Measurements from ENCODE around the gene EIF2AK3.
"Not testable (repeated sequence)": the region's sequence is repeated elsewhere in the genome, so short reads cannot be mapped to it uniquely, and the experiment has no call there.

Gene EIF2AK3

GRCh38 chr2:88591698-88592097 lies 35.6 kb downstream of the EIF2AK3 start:
- DNase-seq = no peak

GRCh38 chr2:88590998-88591613 lies 36.2 kb downstream of the EIF2AK3 start:
- peak; percentile 63 for DNase-seq

DNA sequence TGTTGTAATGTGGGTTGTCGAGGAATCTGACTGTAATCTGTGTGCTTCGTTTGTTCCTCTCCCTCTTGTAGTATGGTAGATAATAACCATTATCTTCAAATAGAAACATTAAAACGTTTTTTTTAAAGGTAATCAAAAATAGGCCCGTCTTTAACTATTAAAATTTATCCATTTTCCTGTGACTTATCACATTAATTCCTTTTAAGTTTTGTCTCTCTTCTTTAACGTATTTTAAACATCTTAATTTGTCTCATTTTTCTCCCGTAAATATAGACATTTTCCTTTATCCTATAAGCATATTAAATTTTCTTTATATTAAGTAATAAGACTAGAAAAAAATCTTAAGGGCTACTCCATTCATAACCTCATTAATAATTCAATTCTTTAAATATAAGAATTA lies 41.3 kb downstream of the EIF2AK3 start:
- no peak for DNase-seq

- DNase-seq = no peak
Measured at GRCh38 chr2:88582030-88582429, 45.2 kb downstream of the EIF2AK3 start.

DNA sequence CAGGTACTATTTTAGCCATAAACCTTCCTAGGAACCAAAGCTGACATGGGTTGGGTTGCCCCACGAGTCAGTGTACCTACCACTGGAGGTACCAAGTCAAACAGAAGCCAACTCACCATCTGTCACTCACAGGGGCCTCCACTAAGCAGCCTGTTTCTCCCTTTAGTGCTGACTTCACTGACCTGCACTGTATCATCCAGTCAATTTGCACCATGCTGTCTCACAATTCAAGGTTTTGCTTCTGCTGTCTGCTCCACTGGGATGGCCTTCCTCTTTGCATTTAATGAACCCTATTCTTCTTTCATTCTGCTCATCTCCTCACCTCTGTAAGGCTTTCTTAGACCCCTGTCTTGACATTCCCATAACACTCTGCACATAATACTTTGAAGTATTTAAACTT lies 47.2 kb downstream of the EIF2AK3 start:
- DNase-seq = no peak

- DNase-seq = no peak
Measured at GRCh38 chr2:88575630-88576029, 51.6 kb downstream of the EIF2AK3 start.

GRCh38 chr2:88575051-88575450 lies 52.2 kb downstream of the EIF2AK3 start:
- peak; percentile 13 for DNase-seq

GRCh38 chr2:88574445-88574844 lies 52.8 kb downstream of the EIF2AK3 start:
- DNase-seq = no peak

DNA sequence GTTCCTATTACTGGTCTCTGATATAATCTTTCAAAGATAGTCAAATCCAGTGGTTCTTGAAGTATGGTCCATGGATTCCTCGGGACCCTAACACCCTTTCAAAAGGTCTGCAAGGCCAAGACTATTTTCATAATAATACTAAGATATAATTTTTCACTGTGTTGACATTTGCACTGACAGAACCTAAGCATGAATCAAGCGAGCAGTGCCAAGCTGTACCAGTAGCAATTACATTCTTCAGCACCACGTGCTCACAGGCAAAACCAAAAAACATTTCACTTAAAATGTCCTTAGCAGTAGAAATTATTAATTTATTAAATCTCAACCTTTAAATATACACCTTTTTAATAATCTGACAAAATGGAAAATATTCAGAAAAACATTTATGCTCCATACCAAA lies 59.1 kb downstream of the EIF2AK3 start:
- DNase-seq = no peak

DNA sequence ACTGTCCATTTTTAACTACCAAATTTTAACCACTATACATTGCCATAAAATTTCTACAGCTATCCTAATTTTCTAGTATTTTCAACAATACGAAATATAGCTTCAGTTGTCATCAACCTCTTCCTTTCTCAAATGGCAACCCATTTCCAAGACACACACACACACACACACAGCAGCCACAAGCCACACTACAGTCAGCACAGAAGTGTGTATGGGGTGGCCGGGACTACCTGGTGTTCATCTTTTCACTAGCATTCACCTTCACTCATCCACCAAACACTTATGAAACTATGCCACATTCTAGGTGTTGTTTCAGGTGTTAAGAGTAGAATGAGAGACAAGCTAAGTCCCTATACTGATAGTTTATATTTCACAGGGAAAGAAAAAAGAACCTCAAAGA lies 62.9 kb downstream of the EIF2AK3 start:
- DNase-seq = no peak

GRCh38 chr2:88563129-88563528 lies 64.1 kb downstream of the EIF2AK3 start:
- no peak for DNase-seq

DNA sequence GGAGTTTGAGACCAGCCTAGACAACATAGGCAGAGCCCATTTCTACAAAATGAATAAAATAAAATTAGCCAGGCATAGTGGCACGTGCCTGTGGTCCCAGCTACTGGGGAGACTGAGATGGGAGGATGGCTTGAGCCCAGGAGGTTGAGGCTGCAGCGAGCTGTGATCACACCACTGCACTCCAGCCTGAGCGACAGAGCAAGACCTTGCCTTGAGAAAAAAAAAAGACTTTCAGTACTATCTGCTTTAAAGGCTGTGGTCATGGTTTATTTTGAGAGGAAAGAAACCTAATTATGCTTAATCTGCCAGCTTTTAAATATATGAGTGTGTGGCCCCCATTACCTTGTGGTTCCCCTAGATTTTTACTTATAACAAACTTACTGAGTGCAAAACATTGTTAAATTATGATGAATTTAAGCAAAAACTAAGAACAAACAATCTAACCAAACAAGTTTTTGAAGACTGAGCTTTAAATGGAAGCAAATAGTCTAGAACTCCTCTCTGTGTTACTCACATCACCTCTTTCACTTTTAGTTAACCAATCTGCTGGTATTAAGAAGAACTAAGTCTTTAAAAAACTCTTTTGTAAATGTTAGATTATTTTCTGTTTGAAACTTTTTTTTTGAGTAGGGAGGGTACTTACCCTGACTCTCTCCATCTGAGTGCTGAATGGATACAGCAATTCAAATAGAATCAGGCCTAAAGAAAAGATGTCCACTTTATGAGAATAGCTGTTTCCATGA lies 65.4 kb downstream of the EIF2AK3 start:
- no peak for DNase-seq

DNA sequence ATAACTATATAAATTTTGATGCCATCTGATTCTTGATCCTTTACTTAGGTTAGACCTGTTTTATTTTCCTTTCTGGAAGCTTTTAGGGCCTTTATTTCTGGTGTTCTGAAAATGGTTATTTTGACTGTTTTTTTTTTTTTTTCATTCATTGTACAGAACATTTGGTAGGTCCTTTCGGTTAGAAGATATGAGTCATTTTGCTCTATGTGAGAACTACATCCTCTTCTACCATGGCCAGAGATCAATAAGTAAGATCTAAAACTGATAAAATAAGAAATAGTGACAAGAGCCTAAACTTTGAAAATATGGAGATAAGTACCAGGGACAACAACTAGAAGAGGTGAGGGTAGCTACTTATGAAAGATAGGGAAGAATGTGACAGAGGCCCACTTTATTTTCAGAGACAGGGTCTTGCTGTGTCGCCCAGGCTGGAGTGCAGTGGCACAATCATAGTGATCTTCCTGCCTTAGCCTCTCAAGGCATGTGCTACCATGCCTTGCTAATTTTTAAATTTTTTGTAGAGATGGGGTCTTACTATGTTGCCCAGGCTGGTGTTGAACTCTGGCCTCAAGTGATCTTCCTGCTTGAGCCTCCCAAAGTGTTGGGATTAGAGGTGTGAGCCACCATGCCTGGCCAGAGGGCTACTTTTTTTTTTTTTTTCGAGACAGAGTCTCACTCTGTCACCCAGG lies 66.5 kb downstream of the EIF2AK3 start:
- no peak for DNase-seq

- no peak for DNase-seq
Measured at GRCh38 chr2:88557290-88557689, 70.0 kb downstream of the EIF2AK3 start.

GRCh38 chr2:88556026-88556425 lies 71.2 kb downstream of the EIF2AK3 start:
- no peak for DNase-seq

GRCh38 chr2:88554189-88554588 lies 73.1 kb downstream of the EIF2AK3 start:
- no peak for DNase-seq

- DNase-seq = no peak
Measured at GRCh38 chr2:88549616-88550292, 77.5 kb downstream of the EIF2AK3 start.

DNA sequence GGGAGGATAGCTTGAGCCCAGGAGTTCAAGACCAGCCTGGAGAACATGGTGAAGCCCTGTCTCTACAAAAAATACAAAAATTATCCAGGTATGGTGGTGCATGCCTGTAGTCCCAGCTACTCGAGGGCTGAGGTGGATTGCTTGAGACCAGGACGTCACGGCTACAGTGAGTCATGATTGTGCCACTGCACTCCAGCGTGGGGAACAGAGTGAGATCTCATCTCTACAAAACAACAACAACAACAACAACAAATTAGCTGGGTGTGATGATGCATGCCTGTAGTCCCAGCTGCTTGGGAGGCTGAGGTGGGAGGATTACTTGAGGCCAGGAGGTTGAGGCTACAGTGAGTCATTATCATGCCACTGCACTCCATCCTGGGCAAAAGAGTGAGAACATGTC lies 81.0 kb downstream of the EIF2AK3 start:
- not testable (repeated sequence) for DNase-seq

- DNase-seq = no peak
Measured at GRCh38 chr2:88545118-88545517, 82.1 kb downstream of the EIF2AK3 start.

- no peak for DNase-seq
Measured at GRCh38 chr2:88543541-88544057, 83.7 kb downstream of the EIF2AK3 start.

- no peak for DNase-seq
Measured at GRCh38 chr2:88542668-88543067, 84.6 kb downstream of the EIF2AK3 start.

DNA sequence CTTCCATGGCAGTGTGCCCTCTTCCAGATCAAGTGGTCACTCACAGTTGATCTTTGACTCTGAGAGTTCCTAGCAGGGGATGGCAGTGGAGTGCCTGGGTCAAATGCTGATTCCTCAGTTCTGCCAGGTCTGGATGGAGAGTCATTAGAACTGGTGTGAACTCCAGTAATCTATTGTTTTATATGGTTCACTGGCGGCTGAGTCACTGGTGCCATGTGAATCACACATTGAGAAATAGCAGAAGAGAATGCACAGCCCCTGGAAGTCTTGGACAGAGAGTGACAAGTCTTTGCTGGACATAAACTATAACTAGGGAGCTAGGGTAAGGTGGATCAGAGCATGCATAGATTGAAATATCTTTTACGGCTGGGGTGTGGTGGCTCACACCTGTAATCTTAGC lies 86.9 kb downstream of the EIF2AK3 start:
- DNase-seq = no peak

DNA sequence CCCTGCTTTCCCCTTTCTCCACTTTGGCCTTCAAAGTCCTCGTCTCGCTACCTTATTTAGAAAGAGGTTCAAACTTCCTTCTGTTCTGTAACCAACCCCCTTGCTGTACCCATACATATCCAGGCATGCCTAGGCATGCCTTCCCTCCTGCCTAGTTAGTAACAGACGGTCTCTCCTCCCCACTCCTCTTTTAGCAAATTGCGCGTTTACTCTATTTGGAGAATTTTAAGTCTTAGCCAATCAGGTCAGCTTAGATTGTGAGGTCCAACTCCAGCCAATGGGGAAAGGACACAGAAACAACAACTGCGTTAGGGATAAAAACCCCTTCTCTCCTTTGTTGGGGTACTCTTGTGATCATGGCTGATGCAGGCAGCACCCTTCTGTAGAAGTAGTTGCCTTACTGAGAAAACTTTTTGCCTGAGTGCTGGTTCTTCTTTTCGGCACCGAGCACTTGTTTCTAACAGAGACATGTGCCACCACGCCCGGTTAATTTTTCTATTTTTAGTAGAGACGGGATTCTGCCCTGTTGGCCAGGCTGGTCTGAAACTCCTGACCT lies 88.8 kb downstream of the EIF2AK3 start:
- DNase-seq = no peak

Data from fibroblast of upper back skin (primary cell).